Measurements from ENCODE around the gene PACSIN2.
"Not testable (repeated sequence)": the region's sequence is repeated elsewhere in the genome, so short reads cannot be mapped to it uniquely, and the experiment has no call there.

The PACSIN2 gene

DNA sequence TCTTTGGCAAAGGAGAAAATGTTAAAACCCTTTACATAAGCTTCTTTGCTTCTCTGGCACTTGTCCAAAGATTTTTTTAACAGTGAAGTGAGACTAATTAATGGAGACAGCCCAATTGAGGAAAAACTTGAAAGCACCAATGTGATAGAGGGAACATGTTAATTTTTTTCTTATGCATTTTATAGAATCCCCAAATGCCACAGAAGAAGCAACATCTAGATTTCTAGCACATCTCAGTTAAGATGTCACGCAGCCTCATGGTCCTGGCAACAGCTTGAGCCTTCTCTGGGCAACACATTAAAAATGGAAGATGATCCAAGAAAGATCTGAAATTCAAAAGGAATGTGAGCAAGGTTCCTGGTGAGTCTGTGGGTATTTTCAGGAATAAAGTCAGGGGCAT, 48.5 kb downstream of the PACSIN2 start:
- H3K9me3 ChIP-seq (ENCODE audit: severe bottlenecking), result peaks cover 3% of the 10 kb centered on the region
- no peak for DNase-seq
- TF ChIP-seq, protein P1, sequence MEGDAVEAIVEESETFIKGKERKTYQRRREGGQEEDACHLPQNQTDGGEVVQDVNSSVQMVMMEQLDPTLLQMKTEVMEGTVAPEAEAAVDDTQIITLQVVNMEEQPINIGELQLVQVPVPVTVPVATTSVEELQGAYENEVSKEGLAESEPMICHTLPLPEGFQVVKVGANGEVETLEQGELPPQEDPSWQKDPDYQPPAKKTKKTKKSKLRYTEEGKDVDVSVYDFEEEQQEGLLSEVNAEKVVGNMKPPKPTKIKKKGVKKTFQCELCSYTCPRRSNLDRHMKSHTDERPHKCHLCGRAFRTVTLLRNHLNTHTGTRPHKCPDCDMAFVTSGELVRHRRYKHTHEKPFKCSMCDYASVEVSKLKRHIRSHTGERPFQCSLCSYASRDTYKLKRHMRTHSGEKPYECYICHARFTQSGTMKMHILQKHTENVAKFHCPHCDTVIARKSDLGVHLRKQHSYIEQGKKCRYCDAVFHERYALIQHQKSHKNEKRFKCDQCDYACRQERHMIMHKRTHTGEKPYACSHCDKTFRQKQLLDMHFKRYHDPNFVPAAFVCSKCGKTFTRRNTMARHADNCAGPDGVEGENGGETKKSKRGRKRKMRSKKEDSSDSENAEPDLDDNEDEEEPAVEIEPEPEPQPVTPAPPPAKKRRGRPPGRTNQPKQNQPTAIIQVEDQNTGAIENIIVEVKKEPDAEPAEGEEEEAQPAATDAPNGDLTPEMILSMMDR (IDR thresholded peaks at IDR 0.05; ENCODE audit: low read depth, low read length), result no peak
- H3K27me3 ChIP-seq (ENCODE audit: insufficient read depth, low read depth, severe bottlenecking), result no peaks in the 10 kb centered on the region
- H3K36me3 ChIP-seq, result peaks cover 15% of the 10 kb centered on the region; the same call in 1 of the 2 replicates
- H3K27ac ChIP-seq, result no peak overlapping the region
- no peak overlapping the region for H3K4me3 ChIP-seq (ENCODE audit: low read depth, low read length)

GRCh38 chr22:42964994-42965699, 49.8 kb downstream of the PACSIN2 start:
- Histone ChIP-seq H3K36me3 (peaks cover 15% of the 10 kb centered on the region; the same call in 1 of the 2 replicates), H3K9me3 (ENCODE audit: severe bottlenecking) (no peaks in the 10 kb centered on the region), H3K4me3 (ENCODE audit: low read depth, low read length) (no peak overlapping the region), H3K27me3 (ENCODE audit: insufficient read depth, low read depth, severe bottlenecking) (no peaks in the 10 kb centered on the region), H3K27ac (no peak overlapping the region)
- DNase-seq, result no peak
- TF ChIP-seq, protein P1 (IDR thresholded peaks at IDR 0.05; ENCODE audit: low read depth, low read length), result no peak

GRCh38 chr22:42963231-42963595, 51.7 kb downstream of the PACSIN2 start:
- no peak overlapping the region for H3K4me3 ChIP-seq (ENCODE audit: low read depth, low read length)
- DNase-seq, result no peak
- H3K27me3 ChIP-seq (ENCODE audit: insufficient read depth, low read depth, severe bottlenecking), result no peaks in the 10 kb centered on the region
- H3K27ac ChIP-seq, result no peak overlapping the region
- peaks cover 15% of the 10 kb centered on the region; the same call in 1 of the 2 replicates for H3K36me3 ChIP-seq
- TF ChIP-seq, protein P1 (IDR thresholded peaks at IDR 0.05; ENCODE audit: low read depth, low read length), result no peak
- no peaks in the 10 kb centered on the region for H3K9me3 ChIP-seq (ENCODE audit: severe bottlenecking)

DNA sequence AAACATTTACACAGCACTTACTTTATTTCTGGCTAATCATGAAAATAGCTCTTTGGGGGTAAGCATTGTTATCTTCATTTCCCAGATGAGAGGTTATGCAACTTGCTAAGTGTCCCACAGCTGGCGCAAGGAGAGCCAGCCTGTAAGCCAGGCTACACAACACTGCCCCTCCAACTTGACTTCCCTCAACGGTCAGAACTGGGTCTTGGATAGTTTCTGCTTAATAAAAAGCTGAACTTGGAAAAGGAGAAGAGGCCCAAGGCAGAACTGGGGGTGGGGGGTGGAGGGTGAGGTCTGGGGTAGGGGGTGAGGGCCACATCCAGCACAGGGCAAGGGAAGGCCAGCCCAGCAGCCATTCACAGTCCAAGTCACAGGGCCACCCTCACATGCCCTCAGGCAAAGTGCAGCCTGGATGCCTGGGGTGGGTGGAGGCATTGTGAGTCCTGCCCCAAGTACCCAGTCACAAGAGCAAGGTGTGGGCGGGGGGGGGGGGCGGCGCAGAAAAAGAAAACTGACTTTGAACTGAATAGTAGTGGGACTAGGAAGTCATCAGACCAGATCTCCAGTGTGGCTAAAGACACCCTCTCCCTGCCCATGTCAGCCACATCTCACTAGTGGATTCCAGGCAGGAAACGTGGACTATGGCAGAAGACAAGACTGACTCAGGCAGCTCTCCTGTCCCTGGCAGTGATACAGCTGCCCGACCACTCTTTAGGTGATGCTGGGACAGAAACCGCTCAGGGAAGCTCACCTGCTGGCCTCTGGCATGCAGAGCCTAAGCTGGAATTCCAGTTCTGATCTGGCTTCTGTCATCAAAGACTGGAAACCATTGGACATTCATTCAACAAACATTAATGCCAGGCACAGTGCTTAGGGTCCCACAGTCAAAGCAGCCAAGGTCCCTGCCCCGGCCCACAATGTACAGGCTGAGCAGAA, 52.4 kb downstream of the PACSIN2 start:
- TF ChIP-seq, protein P1 (IDR thresholded peaks at IDR 0.05; ENCODE audit: low read depth, low read length), result no peak
- Histone ChIP-seq H3K9me3 (ENCODE audit: severe bottlenecking) (no peaks in the 10 kb centered on the region), H3K27ac (no peak overlapping the region), H3K36me3 (peaks cover 15% of the 10 kb centered on the region; the same call in 1 of the 2 replicates), H3K4me3 (ENCODE audit: low read depth, low read length) (no peak overlapping the region), H3K27me3 (ENCODE audit: insufficient read depth, low read depth, severe bottlenecking) (no peaks in the 10 kb centered on the region)
- DNase-seq, result no peak

DNA sequence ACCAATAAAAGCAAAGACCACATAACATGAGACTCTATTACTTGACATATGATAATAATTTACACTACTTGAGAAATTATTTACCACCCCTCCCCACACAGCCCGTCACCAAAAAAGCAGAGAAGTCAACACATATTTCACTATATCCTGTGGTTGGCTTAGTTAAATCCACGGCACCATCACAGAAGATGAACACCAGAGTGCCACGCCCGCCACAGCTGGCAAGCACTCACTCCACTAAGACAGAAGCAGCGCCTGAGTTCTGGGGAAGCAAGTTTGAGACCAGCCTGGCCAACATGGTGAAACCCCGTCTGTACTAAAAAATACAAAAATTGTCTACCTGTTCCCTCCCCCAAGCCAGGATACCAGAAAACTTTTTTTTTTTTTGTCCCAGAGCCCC, 53.1 kb downstream of the PACSIN2 start:
- DNase-seq, result no peak
- Histone ChIP-seq H3K36me3 (peaks cover 15% of the 10 kb centered on the region; the same call in 1 of the 2 replicates), H3K4me3 (ENCODE audit: low read depth, low read length) (no peak overlapping the region), H3K27me3 (ENCODE audit: insufficient read depth, low read depth, severe bottlenecking) (no peaks in the 10 kb centered on the region), H3K9me3 (ENCODE audit: severe bottlenecking) (no peaks in the 10 kb centered on the region), H3K27ac (no peak overlapping the region)
- TF ChIP-seq, protein P1 (IDR thresholded peaks at IDR 0.05; ENCODE audit: low read depth, low read length), result no peak

GRCh38 chr22:42961400-42961690, 53.6 kb downstream of the PACSIN2 start:
- not testable (repeated sequence) for H3K27ac ChIP-seq; H3K4me3 ChIP-seq (ENCODE audit: low read depth, low read length); H3K9me3 ChIP-seq (ENCODE audit: severe bottlenecking); DNase-seq; H3K27me3 ChIP-seq (ENCODE audit: insufficient read depth, low read depth, severe bottlenecking)
- peaks cover 15% of the 10 kb centered on the region; the same call in 1 of the 2 replicates for H3K36me3 ChIP-seq
